Stimulated activated memory B cell treated with anti-CD40 and anti-IgM and Interleukin-4, amounts not matched to agents 10 μg/mL and 1 μg/mL and 100 μg/mL, for 72 hours (primary cell): ENCODE results near the gene ZNF444.
A peak's percentile ranks its signal among the peaks of the same experiment; 100 is the strongest.
"Not testable (repeated sequence)": the region's sequence is repeated elsewhere in the genome, so short reads cannot be mapped to it uniquely, and the experiment has no call there.

Experiments
- ATAC-seq: fragments of 150-1000 bp; cut with Tn5 transposase; 2 replicates; pipeline ENCODE4 v1.10.0; 2021
- H3K27ac Mint-ChIP-seq: one replicate; pipeline ENCODE4 v1.8.0; 2022; ENCODE audit warnings: mild to moderate bottlenecking, mixed read lengths
- H3K27me3 Mint-ChIP-seq: one replicate; pipeline ENCODE4 v1.8.0; 2022; ENCODE audit warnings: mixed read lengths
- H3K36me3 Mint-ChIP-seq: one replicate; pipeline ENCODE4 v1.8.0; 2022; ENCODE audit warnings: mixed read lengths
- H3K4me1 Mint-ChIP-seq: one replicate; pipeline ENCODE4 v1.8.0; 2022; ENCODE audit warnings: mixed read lengths
- H3K4me3 Mint-ChIP-seq: one replicate; pipeline ENCODE4 v1.8.0; 2022; ENCODE audit warnings: mild to moderate bottlenecking, moderate library complexity, mixed read lengths
- H3K9me3 Mint-ChIP-seq: one replicate; pipeline ENCODE4 v1.8.0; 2022; ENCODE audit warnings: mixed read lengths

The ZNF444 gene

DNA sequence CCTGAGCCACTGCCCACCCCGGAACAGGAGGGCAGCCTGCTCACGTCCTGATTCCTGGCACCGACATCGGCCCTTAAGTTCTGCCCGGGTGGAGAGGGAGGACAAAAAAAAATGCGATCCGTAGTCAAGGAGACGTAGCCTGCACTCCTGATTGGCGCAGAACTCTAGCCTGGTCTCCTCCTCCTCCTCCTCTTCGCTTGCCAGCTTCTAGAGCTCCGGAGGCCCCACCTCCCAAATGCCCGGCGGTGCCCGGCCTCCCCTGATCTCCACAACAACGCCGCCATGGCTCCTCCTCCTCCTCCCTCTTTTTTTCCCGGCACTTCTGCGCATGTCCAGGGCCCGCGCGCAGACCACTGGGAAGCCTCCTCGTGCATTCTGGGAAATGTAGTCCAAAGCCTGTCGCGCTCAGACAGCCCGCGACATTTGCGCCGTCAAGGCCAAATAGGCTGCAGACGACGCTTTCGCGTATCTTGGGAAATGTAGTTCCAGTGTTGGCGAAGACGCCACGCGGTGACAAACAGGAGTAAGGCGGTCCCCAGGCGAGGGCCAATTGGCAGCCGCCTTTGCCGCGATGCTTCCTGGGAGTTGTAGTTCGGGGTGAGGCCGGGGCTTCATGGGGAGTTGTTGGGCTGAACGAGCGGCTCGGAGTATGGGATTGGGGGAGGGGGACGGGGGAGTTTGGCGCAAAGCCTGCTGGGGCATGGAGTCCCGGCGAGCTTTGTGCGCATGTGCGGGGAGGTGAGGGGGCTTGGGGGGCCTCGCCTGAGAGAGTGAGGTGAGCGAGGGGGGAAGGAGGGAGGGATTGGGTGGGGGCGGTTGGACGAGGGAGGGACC, at the start of gene ZNF444:
ZNF444 (plus strand) TSS at position 705 of the 834 bp plus-strand sequence. CDS start 5,625 bp downstream, outside the sequence.
- Mint-ChIP-seq H3K36me3 (no peaks in the 10 kb centered on the region), H3K27ac (peak within 1 kb of the TSS; percentile 89), H3K4me3 (peak within 1 kb of the TSS; percentile 85), H3K27me3 (no peaks in the 10 kb centered on the region), H3K9me3 (no peaks in the 10 kb centered on the region), H3K4me1 (peaks cover 44% of the 10 kb centered on the region)
- peak; percentile 96 for ATAC-seq

DNA sequence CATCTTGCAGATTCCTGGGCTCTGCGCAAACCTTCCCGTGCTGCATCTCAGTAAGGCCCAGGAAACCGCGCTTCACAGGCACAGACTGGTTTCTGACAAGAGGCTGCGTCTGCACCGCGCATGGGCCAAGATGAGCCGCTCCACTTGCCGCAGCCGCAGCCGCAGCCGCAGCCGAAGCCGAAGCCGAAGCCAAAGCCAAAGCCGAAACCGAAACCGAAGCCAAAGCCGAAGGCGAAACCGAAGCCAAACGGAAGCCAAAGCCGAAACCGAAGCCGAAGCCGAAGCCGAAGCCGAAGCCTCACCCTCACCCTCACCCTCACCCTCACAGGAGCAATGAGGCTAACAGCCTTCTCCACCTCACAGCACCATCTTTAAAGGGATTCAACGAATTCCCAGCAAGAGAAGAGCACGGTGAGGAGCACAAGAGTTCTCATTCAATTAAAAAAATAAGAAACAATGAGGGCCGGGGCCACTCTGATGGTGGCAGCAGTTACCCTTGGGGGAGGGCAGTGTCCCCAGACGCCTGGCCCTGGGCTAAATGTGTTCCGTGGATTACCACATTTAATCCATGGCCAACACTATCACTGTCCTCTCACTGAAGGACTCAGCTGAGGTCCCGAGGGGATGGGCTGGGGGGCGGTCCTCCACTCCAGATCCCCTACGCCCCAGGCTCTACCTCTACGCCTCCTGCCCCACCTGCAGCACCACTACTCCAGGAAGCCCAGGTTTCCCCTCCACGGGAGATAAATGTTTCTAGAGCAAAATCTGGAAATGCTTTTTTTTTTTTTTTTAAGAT, 49.1 kb upstream of the ZNF444 start:
- peaks cover 65% of the 10 kb centered on the region for H3K36me3 Mint-ChIP-seq
- no peak overlapping the region for H3K27ac Mint-ChIP-seq
- peaks cover 11% of the 10 kb centered on the region for H3K4me1 Mint-ChIP-seq
- H3K4me3 Mint-ChIP-seq, result no peak overlapping the region
- peaks cover 6% of the 10 kb centered on the region for H3K9me3 Mint-ChIP-seq
- ATAC-seq, result no peak
- H3K27me3 Mint-ChIP-seq, result no peaks in the 10 kb centered on the region

GRCh38 chr19:56092685-56093631, 48.1 kb upstream of the ZNF444 start:
- Mint-ChIP-seq H3K27ac (no peak overlapping the region), H3K27me3 (no peaks in the 10 kb centered on the region), H3K4me3 (no peak overlapping the region)

GRCh38 chr19:56094449-56094848, 46.6 kb upstream of the ZNF444 start:
- H3K36me3 Mint-ChIP-seq, result peaks cover 63% of the 10 kb centered on the region
- H3K4me3 Mint-ChIP-seq, result no peak overlapping the region
- H3K27me3 Mint-ChIP-seq, result no peaks in the 10 kb centered on the region
- no peak overlapping the region for H3K27ac Mint-ChIP-seq
- H3K9me3 Mint-ChIP-seq, result peaks cover 6% of the 10 kb centered on the region
- H3K4me1 Mint-ChIP-seq, result peaks cover 11% of the 10 kb centered on the region
- no peak for ATAC-seq

More at GRCh38 chr19:56092685-56093631, 48.1 kb upstream of the ZNF444 start:
- Mint-ChIP-seq H3K36me3 (peaks cover 65% of the 10 kb centered on the region), H3K9me3 (peaks cover 6% of the 10 kb centered on the region), H3K4me1 (peaks cover 11% of the 10 kb centered on the region)
- no peak for ATAC-seq

- H3K9me3 Mint-ChIP-seq, result peaks cover 6% of the 10 kb centered on the region
- H3K4me1 Mint-ChIP-seq, result peaks cover 11% of the 10 kb centered on the region
- no peak overlapping the region for H3K27ac Mint-ChIP-seq
- H3K36me3 Mint-ChIP-seq, result peaks cover 64% of the 10 kb centered on the region
- no peak for ATAC-seq
- H3K4me3 Mint-ChIP-seq, result no peak overlapping the region
- H3K27me3 Mint-ChIP-seq, result no peaks in the 10 kb centered on the region
Observed at GRCh38 chr19:56096665-56097064, 44.4 kb upstream of the ZNF444 start.

DNA sequence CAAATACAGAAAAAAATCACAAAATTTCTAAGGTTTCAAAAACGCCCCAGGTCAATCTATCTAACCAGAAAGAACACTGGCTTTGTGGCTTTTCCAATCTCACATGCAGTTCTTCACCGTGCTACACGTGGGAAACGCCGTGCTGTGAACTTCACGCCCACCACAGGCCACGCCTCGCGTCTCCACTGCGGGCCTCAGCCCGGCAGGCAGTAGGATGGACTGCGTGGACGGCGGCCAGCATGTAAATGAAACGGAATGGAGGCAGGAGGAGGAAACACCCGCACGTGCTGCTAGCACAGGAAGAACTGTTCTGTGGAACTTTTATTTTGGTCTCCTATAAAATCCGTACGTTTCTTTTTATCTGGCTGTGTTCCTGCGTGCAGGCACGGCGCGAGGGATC, 43.8 kb upstream of the ZNF444 start:
- ATAC-seq, result no peak
- H3K9me3 Mint-ChIP-seq, result peaks cover 6% of the 10 kb centered on the region
- H3K27me3 Mint-ChIP-seq, result no peaks in the 10 kb centered on the region
- H3K36me3 Mint-ChIP-seq, result peaks cover 67% of the 10 kb centered on the region
- no peak overlapping the region for H3K4me3 Mint-ChIP-seq
- H3K27ac Mint-ChIP-seq, result no peak overlapping the region
- H3K4me1 Mint-ChIP-seq, result peaks cover 9% of the 10 kb centered on the region

DNA sequence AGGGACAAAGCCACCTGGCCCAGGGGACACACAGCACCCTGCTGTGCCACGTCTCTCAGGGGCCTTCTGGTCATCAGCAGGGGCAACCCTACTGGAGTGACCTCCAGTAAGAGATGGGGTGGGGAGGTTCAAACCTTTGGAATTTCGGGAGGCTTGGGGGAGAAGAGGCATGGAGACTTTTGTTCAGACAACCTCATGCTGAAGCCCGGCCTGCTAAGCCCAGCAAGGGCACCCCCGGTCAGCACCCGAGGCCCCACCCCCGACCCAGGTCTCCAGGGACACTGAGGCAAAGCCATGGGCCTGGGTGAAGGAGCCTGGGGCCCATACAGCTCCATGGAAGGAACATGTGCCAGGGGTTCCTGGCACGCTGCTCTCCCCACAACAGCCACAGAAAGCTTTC, 43.3 kb upstream of the ZNF444 start:
- peaks cover 4% of the 10 kb centered on the region for H3K4me1 Mint-ChIP-seq
- H3K36me3 Mint-ChIP-seq, result peaks cover 63% of the 10 kb centered on the region
- no peaks in the 10 kb centered on the region for H3K27me3 Mint-ChIP-seq
- no peak for ATAC-seq
- no peak overlapping the region for H3K4me3 Mint-ChIP-seq
- no peak overlapping the region for H3K27ac Mint-ChIP-seq
- peaks cover 3% of the 10 kb centered on the region for H3K9me3 Mint-ChIP-seq

GRCh38 chr19:56098237-56098636, 42.9 kb upstream of the ZNF444 start:
- not testable (repeated sequence) for H3K4me1 Mint-ChIP-seq, H3K9me3 Mint-ChIP-seq, H3K4me3 Mint-ChIP-seq, H3K27ac Mint-ChIP-seq, H3K27me3 Mint-ChIP-seq, ATAC-seq
- H3K36me3 Mint-ChIP-seq, result peaks cover 59% of the 10 kb centered on the region

- Mint-ChIP-seq H3K9me3 (no peaks in the 10 kb centered on the region), H3K36me3 (peaks cover 52% of the 10 kb centered on the region), H3K27me3 (no peaks in the 10 kb centered on the region), H3K4me3 (no peak overlapping the region), H3K27ac (no peak overlapping the region), H3K4me1 (no peaks in the 10 kb centered on the region)
- no peak for ATAC-seq
Observed at GRCh38 chr19:56098731-56099568, 42.1 kb upstream of the ZNF444 start.

DNA sequence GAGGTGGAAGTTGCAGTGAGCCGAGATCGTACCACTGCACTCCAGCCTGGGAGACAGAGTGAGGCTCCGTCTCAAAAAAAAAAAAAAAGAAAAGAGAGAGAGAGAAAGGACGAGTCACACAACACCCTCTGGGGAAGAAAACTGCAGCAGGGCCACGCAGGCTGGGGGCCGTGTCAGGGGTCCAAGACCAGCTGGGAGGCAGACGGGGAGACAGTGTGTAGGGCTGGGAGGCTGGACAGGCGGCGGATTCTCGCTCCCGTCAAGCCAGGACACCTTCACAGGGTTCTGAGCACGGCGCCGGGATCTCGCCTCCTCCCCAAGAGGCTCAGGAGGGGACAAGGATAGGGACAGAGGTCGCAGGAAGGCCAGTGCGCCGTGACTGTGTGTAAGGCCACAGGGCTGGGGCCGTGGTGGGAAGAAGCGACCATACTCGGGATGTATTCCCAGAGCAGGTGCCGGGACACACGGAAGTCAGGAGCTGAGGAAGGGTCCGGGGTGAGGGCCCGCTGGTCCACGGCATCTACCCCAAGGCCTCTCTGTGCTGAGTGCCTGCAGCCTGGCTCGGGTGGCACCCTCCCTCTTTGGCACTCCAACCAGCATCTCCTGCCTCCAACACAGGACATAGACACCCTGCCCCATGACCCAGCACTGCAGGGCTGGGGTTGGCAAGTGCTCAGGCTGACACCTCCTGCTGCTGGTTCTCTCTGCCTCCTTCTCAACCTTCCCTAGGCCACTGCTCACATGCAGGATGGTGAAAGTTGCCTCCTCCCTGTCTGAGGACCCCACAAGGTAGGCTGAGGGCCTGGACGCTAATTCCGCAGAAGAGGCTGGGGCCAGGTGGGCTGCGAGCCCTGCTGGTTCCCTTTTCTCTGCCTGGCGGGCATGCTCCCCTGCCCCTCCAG, 41.2 kb upstream of the ZNF444 start:
- peaks cover 43% of the 10 kb centered on the region for H3K36me3 Mint-ChIP-seq
- no peaks in the 10 kb centered on the region for H3K9me3 Mint-ChIP-seq
- ATAC-seq, result no peak
- peaks cover 4% of the 10 kb centered on the region for H3K4me1 Mint-ChIP-seq
- H3K27ac Mint-ChIP-seq, result no peak overlapping the region
- no peak overlapping the region for H3K4me3 Mint-ChIP-seq
- no peaks in the 10 kb centered on the region for H3K27me3 Mint-ChIP-seq

GRCh38 chr19:56101095-56101494, 40.0 kb upstream of the ZNF444 start:
- peaks cover 36% of the 10 kb centered on the region for H3K36me3 Mint-ChIP-seq

GRCh38 chr19:56101746-56102535, 39.1 kb upstream of the ZNF444 start:
- Mint-ChIP-seq H3K4me3 (no peak overlapping the region), H3K36me3 (peaks cover 44% of the 10 kb centered on the region), H3K27me3 (no peaks in the 10 kb centered on the region), H3K4me1 (peaks cover 25% of the 10 kb centered on the region), H3K9me3 (no peaks in the 10 kb centered on the region), H3K27ac (no peak overlapping the region)
- no peak for ATAC-seq

More at GRCh38 chr19:56101095-56101494, 40.0 kb upstream of the ZNF444 start:
- Mint-ChIP-seq H3K9me3 (no peaks in the 10 kb centered on the region), H3K27ac (no peak overlapping the region), H3K4me3 (no peak overlapping the region), H3K27me3 (no peaks in the 10 kb centered on the region), H3K4me1 (peaks cover 16% of the 10 kb centered on the region)
- no peak for ATAC-seq
